Lower lobe of right lung (tissue), 2 donors: ENCODE results near the gene LGR4. TPM values are rescaled to one million over a fixed set of nuclear protein-coding genes. Genes with fewer than 3 reads are reported as not detected.
A peak's percentile ranks its signal among the peaks of the same experiment; 100 is the strongest.

ENCODE experiments used
- ATAC-seq, 2 donors: fragments of 200-7000 bp; cut with Tn5 transposase; one replicate each; pipeline ENCODE4 v1.9.1; 2020 to 2022; ENCODE audit warnings: mild to moderate bottlenecking in 2 of 2, moderate library complexity in 2 of 2
- DNase-seq: peaks from one replicate; pipeline ENCODE4 v3.0.0-alpha.2; 2020
- H3K27ac ChIP-seq: fragments of 200-600 bp; one replicate; pipeline ENCODE4 v1.8.0; 2022
- H3K27me3 ChIP-seq: fragments of 200-600 bp; one replicate; pipeline ENCODE4 v1.8.0; 2022; ENCODE audit warnings: low read depth
- H3K36me3 ChIP-seq: fragments of 200-600 bp; one replicate; pipeline ENCODE4 v1.8.0; 2022; ENCODE audit warnings: mild to moderate bottlenecking
- H3K4me1 ChIP-seq: fragments of 200-600 bp; one replicate; pipeline ENCODE4 v1.8.0; 2022
- H3K4me3 ChIP-seq: fragments of 200-600 bp; one replicate; pipeline ENCODE4 v1.8.0; 2022; ENCODE audit warnings: mild to moderate bottlenecking
- H3K9me3 ChIP-seq: fragments of 200-600 bp; one replicate; pipeline ENCODE4 v1.8.0; 2022
- intact Hi-C: fragments of 100-400 bp; cut with DNase I; formaldehyde crosslinking; loops from one replicate; pipeline ENCODE4 v1.11.0; 2022
- total RNA-seq: library from RNA; stranded (reverse); fragmentation: NEBNext Ultra II Directional; extraction: Animal tissue kit (Norgen Biotek cat#: 25700); gene quantifications from one replicate; pipeline ENCODE4 v1.2.1, GENCODE V29; 2021
- TF ChIP-seq, protein P1 (sequence below): fragments of 200-600 bp; IDR thresholded peaks from one replicate; pipeline ENCODE4 v1.8.0; 2022; ENCODE audit warnings: antibody characterized with exemption, mild to moderate bottlenecking
- donor health status: DM: no; HTN: yes; CAD: no; lungs with severe emphysema.

The LGR4 gene
- total RNA-seq, 1 donor from 2014 or later, result 7.5 TPM

DNA sequence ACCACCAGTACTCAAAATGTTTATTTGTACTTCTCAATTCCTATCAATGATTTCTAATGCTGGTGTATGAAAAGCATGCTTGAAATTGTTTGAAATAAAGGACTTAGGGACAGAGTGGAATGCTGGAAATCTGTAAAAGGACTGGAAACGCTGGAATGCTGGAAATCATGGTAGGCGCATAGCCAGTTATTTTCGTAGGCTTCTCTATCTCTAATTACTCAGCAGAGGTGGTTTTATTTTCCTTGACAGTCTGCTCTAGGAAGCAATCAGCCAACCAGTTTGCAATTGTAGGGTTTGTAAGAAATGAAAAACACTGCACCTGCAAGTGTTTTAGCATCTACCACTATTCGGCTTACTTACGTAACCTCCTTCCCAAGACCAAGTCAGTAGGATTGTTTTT lies 33.2 kb upstream of the LGR4 start:
- DNase-seq (no peak), ATAC-seq (peak in 1 of 2 donors; percentile 27)
- H3K36me3 ChIP-seq, result peaks cover 11% of the 10 kb centered on the region
- H3K4me3 ChIP-seq, result peak overlapping the region; percentile 65
- no peaks in the 10 kb centered on the region for H3K27me3 ChIP-seq
- peak overlapping the region; percentile 87 for H3K27ac ChIP-seq
- TF ChIP-seq, protein P1, sequence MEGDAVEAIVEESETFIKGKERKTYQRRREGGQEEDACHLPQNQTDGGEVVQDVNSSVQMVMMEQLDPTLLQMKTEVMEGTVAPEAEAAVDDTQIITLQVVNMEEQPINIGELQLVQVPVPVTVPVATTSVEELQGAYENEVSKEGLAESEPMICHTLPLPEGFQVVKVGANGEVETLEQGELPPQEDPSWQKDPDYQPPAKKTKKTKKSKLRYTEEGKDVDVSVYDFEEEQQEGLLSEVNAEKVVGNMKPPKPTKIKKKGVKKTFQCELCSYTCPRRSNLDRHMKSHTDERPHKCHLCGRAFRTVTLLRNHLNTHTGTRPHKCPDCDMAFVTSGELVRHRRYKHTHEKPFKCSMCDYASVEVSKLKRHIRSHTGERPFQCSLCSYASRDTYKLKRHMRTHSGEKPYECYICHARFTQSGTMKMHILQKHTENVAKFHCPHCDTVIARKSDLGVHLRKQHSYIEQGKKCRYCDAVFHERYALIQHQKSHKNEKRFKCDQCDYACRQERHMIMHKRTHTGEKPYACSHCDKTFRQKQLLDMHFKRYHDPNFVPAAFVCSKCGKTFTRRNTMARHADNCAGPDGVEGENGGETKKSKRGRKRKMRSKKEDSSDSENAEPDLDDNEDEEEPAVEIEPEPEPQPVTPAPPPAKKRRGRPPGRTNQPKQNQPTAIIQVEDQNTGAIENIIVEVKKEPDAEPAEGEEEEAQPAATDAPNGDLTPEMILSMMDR, result no peak
- intact Hi-C loops, result no loop called here
- H3K9me3 ChIP-seq, result no peaks in the 10 kb centered on the region
- peaks cover 42% of the 10 kb centered on the region for H3K4me1 ChIP-seq

- Histone ChIP-seq H3K9me3 (no peaks in the 10 kb centered on the region), H3K4me3 (no peak overlapping the region), H3K4me1 (peaks cover 42% of the 10 kb centered on the region), H3K27ac (no peak overlapping the region), H3K36me3 (peaks cover 27% of the 10 kb centered on the region), H3K27me3 (no peaks in the 10 kb centered on the region)
- ATAC-seq (no peak), DNase-seq (no peak)
- TF ChIP-seq, protein P1, result no peak
- intact Hi-C loops, result no loop called here
Measured at GRCh38 chr11:27504205-27504604, 31.6 kb upstream of the LGR4 start.

DNA sequence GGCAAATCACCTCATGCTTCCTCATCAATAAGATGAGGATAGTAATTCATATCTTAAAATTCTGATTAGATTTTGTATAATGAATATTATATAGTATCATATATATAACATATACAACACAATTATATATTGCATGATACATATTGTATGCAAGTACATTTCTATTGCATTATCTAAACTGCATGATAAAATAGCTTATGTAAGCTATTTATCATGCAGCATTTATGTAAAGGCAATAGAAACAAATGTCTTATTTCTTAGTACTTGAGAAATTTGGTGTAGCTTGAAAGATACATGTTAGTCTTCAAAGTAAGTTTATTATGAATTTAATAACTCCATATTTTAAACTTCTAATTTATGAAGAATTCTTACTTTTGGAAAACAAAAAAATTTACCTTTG lies 28.5 kb upstream of the LGR4 start:
- TF ChIP-seq, protein P1, result no peak
- H3K27me3 ChIP-seq, result no peaks in the 10 kb centered on the region
- no peak overlapping the region for H3K27ac ChIP-seq
- H3K9me3 ChIP-seq, result no peaks in the 10 kb centered on the region
- H3K36me3 ChIP-seq, result peaks cover 51% of the 10 kb centered on the region
- DNase-seq, result no peak
- intact Hi-C loops, result no loop called here
- H3K4me3 ChIP-seq, result no peak overlapping the region
- peaks cover 42% of the 10 kb centered on the region for H3K4me1 ChIP-seq
- no peak for ATAC-seq

GRCh38 chr11:27497911-27498310 lies 25.3 kb upstream of the LGR4 start:
- intact Hi-C loops, result no loop called here
- TF ChIP-seq, protein P1, result no peak
- ATAC-seq (no peak), DNase-seq (no peak)
- Histone ChIP-seq H3K9me3 (no peaks in the 10 kb centered on the region), H3K4me1 (peaks cover 23% of the 10 kb centered on the region), H3K27ac (no peak overlapping the region), H3K27me3 (no peaks in the 10 kb centered on the region), H3K36me3 (peaks cover 71% of the 10 kb centered on the region), H3K4me3 (no peak overlapping the region)

DNA sequence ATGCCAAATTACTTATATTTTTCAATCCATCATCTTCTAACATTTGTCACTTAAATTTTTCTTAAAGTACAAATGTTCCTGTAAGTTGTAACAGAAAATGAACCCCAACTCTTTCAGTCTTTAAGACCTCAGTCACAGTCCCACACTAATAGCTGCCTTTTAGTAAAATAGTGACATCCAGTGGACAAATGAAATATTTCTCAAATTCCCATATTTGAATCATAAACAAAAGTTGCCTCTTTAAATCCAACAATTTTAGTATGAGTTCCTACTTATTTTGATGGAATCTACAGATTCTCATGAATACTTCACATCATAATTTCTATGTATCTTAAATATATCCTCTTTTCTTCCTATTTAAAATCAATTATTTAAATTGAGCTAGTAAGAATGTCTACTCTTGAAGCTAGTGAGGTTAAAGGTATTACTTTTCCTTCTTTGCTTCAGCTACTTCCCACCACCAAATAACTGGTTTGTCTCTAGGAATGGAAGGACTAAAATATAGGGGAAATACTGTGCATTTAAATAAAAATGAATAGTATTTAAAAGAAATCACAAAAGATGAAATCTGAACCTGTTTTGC lies 24.8 kb upstream of the LGR4 start:
- no peak overlapping the region for H3K27ac ChIP-seq
- peaks cover 76% of the 10 kb centered on the region for H3K36me3 ChIP-seq

More for the DNA sequence above, 24.8 kb upstream of the LGR4 start:
- DNase-seq, result no peak
- TF ChIP-seq, protein P1, result peak; percentile 31
- Histone ChIP-seq H3K27me3 (no peaks in the 10 kb centered on the region), H3K9me3 (no peaks in the 10 kb centered on the region), H3K4me1 (peaks cover 19% of the 10 kb centered on the region), H3K4me3 (no peak overlapping the region)
- intact Hi-C loops, result no loop called here
- ATAC-seq, result no peak
